GM23338 (cell line): Measurements from ENCODE around the gene CASS4. TPM values are rescaled to one million over a fixed set of nuclear protein-coding genes. Genes with fewer than 3 reads are reported as not detected.

Experiments
- ATAC-seq: fragments of 200-7000 bp; cut with Tn5 transposase; 3 replicates; pipeline ENCODE4 v1.9.1; 2020
- DNase-seq: peaks from one replicate; pipeline ENCODE4 v3.0.0-alpha.2; 2015; ENCODE audit warnings: low spot score
- H2AFZ ChIP-seq: fragments of 200-600 bp; sonication (generic); 2 replicates; pipeline ENCODE4 v1.8.0; 2016; ENCODE audit warnings: antibody characterized with exemption, mild to moderate bottlenecking, moderate library complexity
- H3F3A ChIP-seq: fragments of 200-600 bp; sonication (generic); replicated peaks from 2 replicates; pipeline ENCODE4 v1.8.0; 2017; ENCODE audit warnings: antibody characterized with exemption, mixed run types, low read depth
- H3K27ac ChIP-seq: fragments of 200-600 bp; sonication (generic); 2 replicates; pipeline ENCODE4 v1.6.1; 2016; ENCODE audit warnings: low read depth
- H3K27me3 ChIP-seq: fragments of 200-600 bp; sonication (generic); 2 replicates; pipeline ENCODE4 v1.8.0; 2016; ENCODE audit warnings: mild to moderate bottlenecking, mixed run types, moderate library complexity; ENCODE audit not compliant: insufficient read depth
- H3K36me3 ChIP-seq: fragments of 200-600 bp; sonication (generic); 2 replicates; pipeline ENCODE4 v1.8.0; 2016; ENCODE audit warnings: mild to moderate bottlenecking; ENCODE audit not compliant: insufficient read depth
- H3K4me1 ChIP-seq: fragments of 200-600 bp; sonication (generic); 2 replicates; pipeline ENCODE4 v1.8.0; 2016; ENCODE audit warnings: mild to moderate bottlenecking, moderate library complexity; ENCODE audit not compliant: insufficient read depth
- H3K4me2 ChIP-seq: fragments of 200-600 bp; sonication (generic); 2 replicates; pipeline ENCODE4 v1.7.1; 2017; ENCODE audit warnings: mixed run types
- H3K4me3 ChIP-seq: fragments of 200-600 bp; sonication (generic); 2 replicates; pipeline ENCODE4 v1.6.1; 2016; ENCODE audit warnings: mixed run types
- H3K79me2 ChIP-seq: fragments of 200-600 bp; sonication (generic); replicated peaks from 2 replicates; pipeline ENCODE4 v1.8.0; 2017; ENCODE audit warnings: mild to moderate bottlenecking; ENCODE audit not compliant: insufficient read depth
- H3K9me2 ChIP-seq: fragments of 200-600 bp; sonication (generic); 2 replicates; pipeline ENCODE4 v1.8.0; 2017; ENCODE audit not compliant: insufficient read depth
- H4K20me1 ChIP-seq: fragments of 200-600 bp; sonication (generic); replicated peaks from 2 replicates; pipeline ENCODE4 v1.8.0; 2017; ENCODE audit warnings: mild to moderate bottlenecking; ENCODE audit not compliant: insufficient read depth
- H3K27ac Mint-ChIP-seq: 2 replicates; pipeline ENCODE4 v1.8.0; 2020; ENCODE audit warnings: inconsistent platforms, mild to moderate bottlenecking, moderate library complexity, mixed read lengths
- H3K27me3 Mint-ChIP-seq: 3 replicates; pipeline ENCODE4 v1.8.0; 2022; ENCODE audit warnings: low read depth, mild to moderate bottlenecking, moderate library complexity, mixed read lengths, inconsistent platforms; ENCODE audit not compliant: insufficient read depth, poor library complexity
- H3K36me3 Mint-ChIP-seq: 3 replicates; pipeline ENCODE4 v1.8.0; 2021; ENCODE audit warnings: low read depth, mild to moderate bottlenecking, inconsistent platforms, moderate library complexity, mixed read lengths
- H3K4me1 Mint-ChIP-seq: 3 replicates; pipeline ENCODE4 v1.8.0; 2020; ENCODE audit warnings: mild to moderate bottlenecking, inconsistent platforms, mixed read lengths
- H3K4me3 Mint-ChIP-seq: 3 replicates; pipeline ENCODE4 v1.8.0; 2021; ENCODE audit warnings: moderate library complexity, mild to moderate bottlenecking, inconsistent platforms, mixed read lengths
- H3K9me3 Mint-ChIP-seq: 3 replicates; pipeline ENCODE4 v1.8.0; 2020; ENCODE audit warnings: moderate library complexity, mild to moderate bottlenecking, inconsistent platforms, mixed read lengths
- CREB1 ChIP-seq: fragments of 250-450 bp; sonication (Bioruptor Pico); IDR thresholded peaks from 2 replicates; pipeline ENCODE4 v1.5.0; 2020; ENCODE audit warnings: low read depth, mild to moderate bottlenecking, moderate library complexity
- EZH2phosphoT487 ChIP-seq: fragments of 200-600 bp; sonication (generic); IDR thresholded peaks from one replicate; pipeline ENCODE4 v1.8.1; 2018; ENCODE audit warnings: antibody characterized with exemption; ENCODE audit not compliant: unreplicated experiment
- JUNB ChIP-seq: IDR thresholded peaks from one replicate; pipeline ENCODE4 v1.6.1; 2016; ENCODE audit warnings: antibody characterized with exemption; ENCODE audit not compliant: unreplicated experiment
- STAT1 ChIP-seq: IDR thresholded peaks from one replicate; pipeline ENCODE4 v1.6.1; 2016; ENCODE audit warnings: antibody characterized with exemption; ENCODE audit not compliant: unreplicated experiment
- polyA plus RNA-seq: library from polyadenylated mRNA; unstranded; fragments of >200 nt; fragmentation: Nextera tagmentation; extraction: Ambion mirVana; gene quantifications from 2 replicates; pipeline ENCODE4 v1.2.1, GENCODE V29; 2016
- total RNA-seq: library from RNA; depleted of rRNA; stranded (reverse); fragments of >200 nt; shearing (Covaris generic); gene quantifications from 2 replicates; pipeline ENCODE4 v1.2.3, GENCODE V29; 2014
- TF ChIP-seq, protein P1 (sequence below): IDR thresholded peaks from one replicate; pipeline ENCODE4 v1.6.1; 2018; ENCODE audit warnings: antibody characterized with exemption; ENCODE audit not compliant: unreplicated experiment
- TF ChIP-seq, protein P2 (sequence below): IDR thresholded peaks from 2 replicates; pipeline ENCODE4 v1.6.1; 2016; ENCODE audit warnings: antibody characterized with exemption
- TF ChIP-seq, protein P3 (sequence below): fragments of 250-450 bp; sonication (Bioruptor Pico); IDR thresholded peaks from 2 replicates; pipeline ENCODE4 v1.5.0; 2020; ENCODE audit warnings: mild to moderate bottlenecking, moderate library complexity
- TF ChIP-seq, protein P4 (sequence below), 2 experiments: fragments of 200-600 bp in 1 of 2; sonication (generic) in 1 of 2; conservative IDR thresholded peaks; 2 replicates each; pipeline versions ENCODE4 v1.5.1 to v1.6.1; 2016 to 2017; ENCODE audit warnings: antibody characterized with exemption in 2 of 2, low read depth in 2 of 2, mild to moderate bottlenecking in 2 of 2, moderate library complexity in 1 of 2

CASS4 gene
- total and polyA plus RNA-seq, 2 experiments from 2014 or later: not detected

DNA sequence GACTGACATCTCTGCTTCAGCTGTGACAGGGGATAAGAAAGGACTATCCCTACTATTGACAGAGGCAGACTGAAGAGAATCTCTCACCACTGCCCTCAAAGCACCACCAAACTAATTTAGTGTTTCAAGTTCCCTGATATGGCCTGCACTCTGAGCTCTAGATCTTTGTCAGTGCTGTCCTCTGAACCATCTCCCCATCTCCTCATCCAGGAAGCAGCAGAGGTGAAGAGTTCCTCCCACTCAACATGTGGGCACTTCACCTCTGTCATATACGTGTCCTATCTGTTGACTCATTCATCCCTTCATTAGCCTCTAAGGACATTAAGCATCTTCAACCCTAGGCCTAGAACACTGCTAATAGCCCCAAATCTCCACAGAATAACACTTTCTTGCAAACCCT lies 39.2 kb upstream of the CASS4 start:
- Histone ChIP-seq H3K4me2 (no peak overlapping the region), H3K27ac (no peak overlapping the region), H3K79me2 (peaks cover 61% of the 10 kb centered on the region), H3F3A (no peaks in the 10 kb centered on the region; the same call in 1 of the 2 replicates), H3K27me3 (no peaks in the 10 kb centered on the region), H3K36me3 (peaks cover 37% of the 10 kb centered on the region), H3K9me2 (no peaks in the 10 kb centered on the region), H4K20me1 (peaks cover 48% of the 10 kb centered on the region), H2AFZ (no peak overlapping the region), H3K4me1 (no peaks in the 10 kb centered on the region), H3K4me3 (no peak overlapping the region)
- Mint-ChIP-seq H3K4me1 (no peaks in the 10 kb centered on the region), H3K9me3 (no peaks in the 10 kb centered on the region), H3K4me3 (no peak overlapping the region), H3K36me3 (peaks cover 74% of the 10 kb centered on the region), H3K27ac (no peak overlapping the region), H3K27me3 (peaks cover 4% of the 10 kb centered on the region)
- no peak for ATAC-seq
- TF ChIP-seq, protein P1, sequence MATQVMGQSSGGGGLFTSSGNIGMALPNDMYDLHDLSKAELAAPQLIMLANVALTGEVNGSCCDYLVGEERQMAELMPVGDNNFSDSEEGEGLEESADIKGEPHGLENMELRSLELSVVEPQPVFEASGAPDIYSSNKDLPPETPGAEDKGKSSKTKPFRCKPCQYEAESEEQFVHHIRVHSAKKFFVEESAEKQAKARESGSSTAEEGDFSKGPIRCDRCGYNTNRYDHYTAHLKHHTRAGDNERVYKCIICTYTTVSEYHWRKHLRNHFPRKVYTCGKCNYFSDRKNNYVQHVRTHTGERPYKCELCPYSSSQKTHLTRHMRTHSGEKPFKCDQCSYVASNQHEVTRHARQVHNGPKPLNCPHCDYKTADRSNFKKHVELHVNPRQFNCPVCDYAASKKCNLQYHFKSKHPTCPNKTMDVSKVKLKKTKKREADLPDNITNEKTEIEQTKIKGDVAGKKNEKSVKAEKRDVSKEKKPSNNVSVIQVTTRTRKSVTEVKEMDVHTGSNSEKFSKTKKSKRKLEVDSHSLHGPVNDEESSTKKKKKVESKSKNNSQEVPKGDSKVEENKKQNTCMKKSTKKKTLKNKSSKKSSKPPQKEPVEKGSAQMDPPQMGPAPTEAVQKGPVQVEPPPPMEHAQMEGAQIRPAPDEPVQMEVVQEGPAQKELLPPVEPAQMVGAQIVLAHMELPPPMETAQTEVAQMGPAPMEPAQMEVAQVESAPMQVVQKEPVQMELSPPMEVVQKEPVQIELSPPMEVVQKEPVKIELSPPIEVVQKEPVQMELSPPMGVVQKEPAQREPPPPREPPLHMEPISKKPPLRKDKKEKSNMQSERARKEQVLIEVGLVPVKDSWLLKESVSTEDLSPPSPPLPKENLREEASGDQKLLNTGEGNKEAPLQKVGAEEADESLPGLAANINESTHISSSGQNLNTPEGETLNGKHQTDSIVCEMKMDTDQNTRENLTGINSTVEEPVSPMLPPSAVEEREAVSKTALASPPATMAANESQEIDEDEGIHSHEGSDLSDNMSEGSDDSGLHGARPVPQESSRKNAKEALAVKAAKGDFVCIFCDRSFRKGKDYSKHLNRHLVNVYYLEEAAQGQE: no peak
- no peak for DNase-seq

DNA sequence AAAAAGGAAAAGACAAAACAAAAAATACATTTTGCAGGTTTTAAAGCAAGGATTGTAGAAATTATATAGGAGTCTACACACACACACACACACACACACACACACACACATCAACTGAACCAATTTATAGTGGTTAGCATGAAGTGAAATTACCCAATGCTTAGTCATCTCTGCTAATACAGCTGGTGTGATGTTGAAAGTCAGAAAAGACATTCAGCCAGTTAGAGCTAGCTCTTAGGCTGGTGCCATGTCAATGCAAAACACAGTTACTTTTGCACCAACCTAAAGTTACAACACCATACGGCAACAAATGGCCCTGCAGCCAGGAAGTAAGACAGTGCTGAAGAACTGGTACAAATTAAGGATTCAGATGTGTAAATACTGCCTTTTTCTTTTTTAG lies 38.1 kb upstream of the CASS4 start:
- Histone ChIP-seq H3K9me2 (no peaks in the 10 kb centered on the region), H3K4me1 (no peaks in the 10 kb centered on the region), H4K20me1 (peaks cover 51% of the 10 kb centered on the region), H3K27me3 (no peaks in the 10 kb centered on the region), H3K36me3 (peaks cover 48% of the 10 kb centered on the region), H3K79me2 (peaks cover 72% of the 10 kb centered on the region), H3K4me2 (no peak overlapping the region), H3F3A (no peaks in the 10 kb centered on the region; the same call in 1 of the 2 replicates), H3K4me3 (no peak overlapping the region), H3K27ac (no peak overlapping the region), H2AFZ (no peak overlapping the region)
- H3K27me3 Mint-ChIP-seq: peaks cover 4% of the 10 kb centered on the region
- no peak overlapping the region for H3K4me3 Mint-ChIP-seq
- peaks cover 84% of the 10 kb centered on the region for H3K36me3 Mint-ChIP-seq
- ATAC-seq (no peak), DNase-seq (no peak)
- H3K9me3 Mint-ChIP-seq: no peaks in the 10 kb centered on the region
- H3K27ac Mint-ChIP-seq: no peak overlapping the region
- H3K4me1 Mint-ChIP-seq: no peaks in the 10 kb centered on the region
- TF ChIP-seq, protein P2, sequence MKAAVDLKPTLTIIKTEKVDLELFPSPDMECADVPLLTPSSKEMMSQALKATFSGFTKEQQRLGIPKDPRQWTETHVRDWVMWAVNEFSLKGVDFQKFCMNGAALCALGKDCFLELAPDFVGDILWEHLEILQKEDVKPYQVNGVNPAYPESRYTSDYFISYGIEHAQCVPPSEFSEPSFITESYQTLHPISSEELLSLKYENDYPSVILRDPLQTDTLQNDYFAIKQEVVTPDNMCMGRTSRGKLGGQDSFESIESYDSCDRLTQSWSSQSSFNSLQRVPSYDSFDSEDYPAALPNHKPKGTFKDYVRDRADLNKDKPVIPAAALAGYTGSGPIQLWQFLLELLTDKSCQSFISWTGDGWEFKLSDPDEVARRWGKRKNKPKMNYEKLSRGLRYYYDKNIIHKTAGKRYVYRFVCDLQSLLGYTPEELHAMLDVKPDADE: no peak
- TF ChIP-seq STAT1: no peak
- TF ChIP-seq, protein P3, sequence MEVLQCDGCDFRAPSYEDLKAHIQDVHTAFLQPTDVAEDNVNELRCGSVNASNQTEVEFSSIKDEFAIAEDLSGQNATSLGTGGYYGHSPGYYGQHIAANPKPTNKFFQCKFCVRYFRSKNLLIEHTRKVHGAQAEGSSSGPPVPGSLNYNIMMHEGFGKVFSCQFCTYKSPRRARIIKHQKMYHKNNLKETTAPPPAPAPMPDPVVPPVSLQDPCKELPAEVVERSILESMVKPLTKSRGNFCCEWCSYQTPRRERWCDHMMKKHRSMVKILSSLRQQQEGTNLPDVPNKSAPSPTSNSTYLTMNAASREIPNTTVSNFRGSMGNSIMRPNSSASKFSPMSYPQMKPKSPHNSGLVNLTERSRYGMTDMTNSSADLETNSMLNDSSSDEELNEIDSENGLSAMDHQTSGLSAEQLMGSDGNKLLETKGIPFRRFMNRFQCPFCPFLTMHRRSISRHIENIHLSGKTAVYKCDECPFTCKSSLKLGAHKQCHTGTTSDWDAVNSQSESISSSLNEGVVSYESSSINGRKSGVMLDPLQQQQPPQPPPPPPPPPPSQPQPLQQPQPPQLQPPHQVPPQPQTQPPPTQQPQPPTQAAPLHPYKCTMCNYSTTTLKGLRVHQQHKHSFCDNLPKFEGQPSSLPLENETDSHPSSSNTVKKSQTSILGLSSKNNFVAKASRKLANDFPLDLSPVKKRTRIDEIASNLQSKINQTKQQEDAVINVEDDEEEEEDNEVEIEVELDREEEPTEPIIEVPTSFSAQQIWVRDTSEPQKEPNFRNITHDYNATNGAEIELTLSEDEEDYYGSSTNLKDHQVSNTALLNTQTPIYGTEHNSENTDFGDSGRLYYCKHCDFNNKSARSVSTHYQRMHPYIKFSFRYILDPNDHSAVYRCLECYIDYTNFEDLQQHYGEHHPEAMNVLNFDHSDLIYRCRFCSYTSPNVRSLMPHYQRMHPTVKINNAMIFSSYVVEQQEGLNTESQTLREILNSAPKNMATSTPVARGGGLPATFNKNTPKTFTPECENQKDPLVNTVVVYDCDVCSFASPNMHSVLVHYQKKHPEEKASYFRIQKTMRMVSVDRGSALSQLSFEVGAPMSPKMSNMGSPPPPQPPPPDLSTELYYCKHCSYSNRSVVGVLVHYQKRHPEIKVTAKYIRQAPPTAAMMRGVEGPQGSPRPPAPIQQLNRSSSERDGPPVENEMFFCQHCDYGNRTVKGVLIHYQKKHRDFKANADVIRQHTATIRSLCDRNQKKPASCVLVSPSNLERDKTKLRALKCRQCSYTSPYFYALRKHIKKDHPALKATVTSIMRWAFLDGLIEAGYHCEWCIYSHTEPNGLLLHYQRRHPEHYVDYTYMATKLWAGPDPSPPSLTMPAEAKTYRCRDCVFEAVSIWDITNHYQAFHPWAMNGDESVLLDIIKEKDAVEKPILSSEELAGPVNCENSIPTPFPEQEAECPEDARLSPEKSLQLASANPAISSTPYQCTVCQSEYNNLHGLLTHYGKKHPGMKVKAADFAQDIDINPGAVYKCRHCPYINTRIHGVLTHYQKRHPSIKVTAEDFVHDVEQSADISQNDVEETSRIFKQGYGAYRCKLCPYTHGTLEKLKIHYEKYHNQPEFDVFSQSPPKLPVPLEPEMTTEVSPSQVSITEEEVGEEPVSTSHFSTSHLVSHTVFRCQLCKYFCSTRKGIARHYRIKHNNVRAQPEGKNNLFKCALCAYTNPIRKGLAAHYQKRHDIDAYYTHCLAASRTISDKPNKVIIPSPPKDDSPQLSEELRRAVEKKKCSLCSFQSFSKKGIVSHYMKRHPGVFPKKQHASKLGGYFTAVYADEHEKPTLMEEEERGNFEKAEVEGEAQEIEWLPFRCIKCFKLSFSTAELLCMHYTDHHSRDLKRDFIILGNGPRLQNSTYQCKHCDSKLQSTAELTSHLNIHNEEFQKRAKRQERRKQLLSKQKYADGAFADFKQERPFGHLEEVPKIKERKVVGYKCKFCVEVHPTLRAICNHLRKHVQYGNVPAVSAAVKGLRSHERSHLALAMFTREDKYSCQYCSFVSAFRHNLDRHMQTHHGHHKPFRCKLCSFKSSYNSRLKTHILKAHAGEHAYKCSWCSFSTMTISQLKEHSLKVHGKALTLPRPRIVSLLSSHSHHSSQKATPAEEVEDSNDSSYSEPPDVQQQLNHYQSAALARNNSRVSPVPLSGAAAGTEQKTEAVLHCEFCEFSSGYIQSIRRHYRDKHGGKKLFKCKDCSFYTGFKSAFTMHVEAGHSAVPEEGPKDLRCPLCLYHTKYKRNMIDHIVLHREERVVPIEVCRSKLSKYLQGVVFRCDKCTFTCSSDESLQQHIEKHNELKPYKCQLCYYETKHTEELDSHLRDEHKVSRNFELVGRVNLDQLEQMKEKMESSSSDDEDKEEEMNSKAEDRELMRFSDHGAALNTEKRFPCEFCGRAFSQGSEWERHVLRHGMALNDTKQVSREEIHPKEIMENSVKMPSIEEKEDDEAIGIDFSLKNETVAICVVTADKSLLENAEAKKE: no peak
- no peak for TF ChIP-seq JUNB
- TF ChIP-seq, protein P4, sequence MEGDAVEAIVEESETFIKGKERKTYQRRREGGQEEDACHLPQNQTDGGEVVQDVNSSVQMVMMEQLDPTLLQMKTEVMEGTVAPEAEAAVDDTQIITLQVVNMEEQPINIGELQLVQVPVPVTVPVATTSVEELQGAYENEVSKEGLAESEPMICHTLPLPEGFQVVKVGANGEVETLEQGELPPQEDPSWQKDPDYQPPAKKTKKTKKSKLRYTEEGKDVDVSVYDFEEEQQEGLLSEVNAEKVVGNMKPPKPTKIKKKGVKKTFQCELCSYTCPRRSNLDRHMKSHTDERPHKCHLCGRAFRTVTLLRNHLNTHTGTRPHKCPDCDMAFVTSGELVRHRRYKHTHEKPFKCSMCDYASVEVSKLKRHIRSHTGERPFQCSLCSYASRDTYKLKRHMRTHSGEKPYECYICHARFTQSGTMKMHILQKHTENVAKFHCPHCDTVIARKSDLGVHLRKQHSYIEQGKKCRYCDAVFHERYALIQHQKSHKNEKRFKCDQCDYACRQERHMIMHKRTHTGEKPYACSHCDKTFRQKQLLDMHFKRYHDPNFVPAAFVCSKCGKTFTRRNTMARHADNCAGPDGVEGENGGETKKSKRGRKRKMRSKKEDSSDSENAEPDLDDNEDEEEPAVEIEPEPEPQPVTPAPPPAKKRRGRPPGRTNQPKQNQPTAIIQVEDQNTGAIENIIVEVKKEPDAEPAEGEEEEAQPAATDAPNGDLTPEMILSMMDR (conservative IDR thresholded peaks at IDR 0.05; ENCODE audit: low read depth in 2 of 2): no peak
- TF ChIP-seq CREB1: no peak
- no peak for TF ChIP-seq EZH2phosphoT487
